ENCODE data around the gene NTSR1.

Gene NTSR1

DNA sequence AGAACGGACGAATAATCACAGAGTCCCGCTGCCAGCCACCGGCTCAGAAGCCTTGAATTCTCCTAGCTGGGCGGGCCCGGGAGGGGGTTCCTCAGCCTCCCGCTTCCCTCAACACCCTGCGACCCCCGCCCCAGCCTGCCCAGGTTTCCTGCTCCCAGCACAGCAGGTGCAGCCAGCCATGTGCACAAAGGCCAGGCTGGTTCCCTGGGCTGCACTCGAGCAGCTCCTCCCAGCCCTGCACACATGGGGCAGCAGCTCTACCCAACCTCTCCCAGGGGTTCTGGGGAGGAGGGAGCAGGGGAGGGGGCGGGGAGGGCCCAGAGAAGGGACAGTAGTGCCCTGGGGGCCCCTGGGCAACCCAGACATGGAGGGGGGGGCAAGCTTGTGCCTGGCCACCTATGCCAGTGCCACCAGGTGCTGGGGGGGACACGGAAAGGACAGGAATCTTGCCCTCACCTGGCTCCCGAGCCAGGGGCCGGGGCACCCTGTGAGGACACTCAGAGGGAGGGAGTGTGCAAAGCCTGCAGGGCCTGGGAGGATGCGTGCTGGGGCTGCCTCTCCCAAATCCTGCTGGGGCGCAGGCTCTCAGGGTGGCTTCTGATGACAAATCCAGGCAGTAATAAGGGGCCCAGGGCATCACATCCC is 1.2 kb upstream of the NTSR1 start:
- no peak overlapping the region for H3K4me3 ChIP-seq (ENCODE audit: low read depth, low read length)
- no peak for TF ChIP-seq CTCF (IDR thresholded peaks at IDR 0.05; ENCODE audit: borderline replicate concordance, insufficient read depth, low read depth, low read length)

DNA sequence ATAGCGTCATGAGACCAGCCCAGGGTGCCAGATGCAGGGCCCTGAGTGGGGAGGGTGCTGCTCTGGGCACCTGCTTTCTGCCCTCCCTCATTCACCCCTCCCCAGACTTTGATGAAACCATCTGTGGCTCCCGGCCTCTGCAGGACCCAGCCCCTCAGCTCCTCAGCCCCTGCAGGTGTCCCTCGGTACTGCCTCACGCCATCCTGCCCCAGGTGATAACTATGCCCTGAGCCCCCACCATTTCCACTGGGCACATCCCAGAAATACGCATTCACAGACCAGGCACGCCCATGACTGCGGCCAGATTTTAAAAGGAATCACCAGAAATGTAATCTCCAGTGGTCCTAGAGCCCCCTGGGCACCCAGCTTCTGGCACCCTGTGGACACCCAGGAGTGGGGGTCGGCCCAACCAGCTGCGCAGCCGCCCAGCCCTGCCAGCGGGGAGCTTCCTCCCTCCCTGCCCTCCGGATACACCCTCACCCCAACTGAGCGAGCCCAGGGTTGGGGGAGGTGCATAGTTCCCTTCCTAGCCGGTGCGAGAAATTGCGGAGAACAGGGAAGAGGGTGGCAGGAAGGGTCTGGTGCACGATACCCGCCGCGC is 615 bp upstream of the NTSR1 start:
- peak; percentile 50; the same call in 1 of the 2 replicates for TF ChIP-seq CTCF (IDR thresholded peaks at IDR 0.05; ENCODE audit: borderline replicate concordance, insufficient read depth, low read depth, low read length)
- no peak overlapping the region for H3K4me3 ChIP-seq (ENCODE audit: low read depth, low read length)

- TF ChIP-seq CTCF (IDR thresholded peaks at IDR 0.05; ENCODE audit: borderline replicate concordance, insufficient read depth, low read depth, low read length), result no peak
- no peak overlapping the region for H3K4me3 ChIP-seq (ENCODE audit: low read depth, low read length)
Observed at GRCh38 chr20:62709537-62709905, 885 bp downstream of the NTSR1 start.

DNA sequence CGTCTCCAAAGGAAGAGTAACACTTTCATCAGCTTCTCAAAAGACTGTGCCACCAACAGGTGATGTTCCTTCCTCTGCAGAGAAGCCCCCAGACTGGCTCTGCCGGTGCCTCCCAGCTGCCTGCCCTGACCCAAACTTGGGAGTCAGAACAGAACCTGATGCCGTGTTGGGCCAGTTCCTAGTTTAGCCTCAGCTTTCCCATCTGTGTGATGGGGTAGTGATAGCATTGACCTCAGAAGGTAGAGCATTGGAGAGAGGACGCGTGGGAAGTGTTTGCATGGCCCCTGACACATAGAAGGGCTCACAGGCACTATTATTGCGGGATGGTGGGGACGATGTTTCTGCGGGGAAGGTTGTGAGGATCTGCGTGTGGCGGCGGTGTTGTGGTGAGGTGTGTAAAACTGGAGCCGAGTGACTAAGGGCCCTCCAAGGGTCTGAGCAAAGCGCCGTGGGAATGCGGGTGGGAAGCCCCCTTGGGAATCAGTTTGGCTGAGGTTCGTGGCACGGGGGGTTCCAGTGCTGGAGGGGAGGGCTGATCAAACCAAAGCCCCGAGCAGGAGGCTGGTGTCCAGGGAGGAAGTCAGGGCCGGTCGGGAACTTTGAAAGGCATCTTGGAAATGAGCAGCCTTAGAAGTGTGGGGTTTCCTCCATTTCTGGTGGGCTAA is 1.7 kb downstream of the NTSR1 start:
- TF ChIP-seq CTCF (IDR thresholded peaks at IDR 0.05; ENCODE audit: borderline replicate concordance, insufficient read depth, low read depth, low read length), result no peak
- no peak overlapping the region for H3K4me3 ChIP-seq (ENCODE audit: low read depth, low read length)

- TF ChIP-seq CTCF (IDR thresholded peaks at IDR 0.05; ENCODE audit: borderline replicate concordance, insufficient read depth, low read depth, low read length), result no peak
Observed at GRCh38 chr20:62710886-62711702, 2.5 kb downstream of the NTSR1 start.

GRCh38 chr20:62711703-62712101 is 3.1 kb downstream of the NTSR1 start:
- TF ChIP-seq CTCF (IDR thresholded peaks at IDR 0.05; ENCODE audit: borderline replicate concordance, insufficient read depth, low read depth, low read length), result no peak
- no peak overlapping the region for H3K4me3 ChIP-seq (ENCODE audit: low read depth, low read length)

More at GRCh38 chr20:62710886-62711702, 2.5 kb downstream of the NTSR1 start:
- no peak overlapping the region for H3K4me3 ChIP-seq (ENCODE audit: low read depth, low read length)
